NCI-H1048 (cell line): Measurements from ENCODE around the gene SNAP47.

ENCODE experiments used
- DNase-seq: peaks from one replicate; lab custom pipeline; 2025; lab: John Stamatoyannopoulos, UW

SNAP47 gene

DNA sequence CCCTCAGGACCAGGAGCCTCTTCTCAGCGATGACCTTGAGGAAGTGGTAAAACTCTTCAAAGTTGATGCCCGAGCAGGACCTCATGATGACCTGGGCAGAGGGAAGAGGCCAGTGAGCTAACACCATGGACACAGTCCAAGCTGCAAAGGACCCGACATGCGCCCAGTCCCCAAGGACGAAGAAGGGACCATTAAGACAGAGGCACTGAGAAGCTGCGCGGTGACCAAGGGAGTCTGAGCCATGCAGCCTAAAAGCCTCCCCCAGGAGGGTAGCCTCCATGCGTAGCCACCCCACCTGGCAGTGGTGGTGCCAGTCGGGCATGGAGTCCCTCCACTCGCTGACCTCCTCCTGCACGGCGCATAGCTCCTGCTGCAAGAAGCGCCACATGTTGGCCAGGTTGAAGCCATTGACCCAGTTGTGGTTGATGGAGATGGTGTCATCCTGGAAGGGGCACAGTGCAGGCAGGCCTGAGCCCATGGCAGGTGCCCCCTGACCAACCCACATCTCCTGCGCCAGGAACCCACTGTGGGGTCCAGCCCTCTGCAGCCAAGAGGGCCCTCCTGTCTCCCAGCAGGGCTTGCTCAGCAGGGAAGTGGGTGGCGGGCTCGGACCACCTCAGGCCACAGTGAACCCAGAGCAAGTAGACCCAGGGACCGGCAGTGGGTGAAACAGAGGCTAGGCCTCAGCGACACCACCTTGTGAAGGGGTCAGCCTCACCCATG lies 2.5 kb upstream of the SNAP47 start:
- DNase-seq, result no peak

DNA sequence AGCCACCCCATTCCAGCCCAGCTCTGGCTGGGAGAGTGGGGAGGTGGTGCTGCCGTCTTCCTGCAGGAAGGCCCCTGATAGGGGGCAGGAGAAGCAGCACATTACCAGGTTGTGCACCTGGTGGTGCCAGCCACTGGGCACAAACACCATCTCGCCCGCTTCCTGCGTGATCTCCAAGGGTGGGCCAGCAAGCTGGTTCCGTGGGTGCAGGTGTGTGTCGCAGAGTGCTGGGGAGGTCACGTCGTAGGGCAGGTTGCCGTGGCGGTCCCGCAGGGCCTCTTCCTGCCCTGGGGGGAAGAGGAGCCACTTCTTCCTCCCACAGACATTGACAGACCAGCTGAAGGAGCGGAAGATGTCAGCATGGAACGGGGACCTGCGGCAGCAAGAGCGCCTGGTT lies 1.9 kb upstream of the SNAP47 start:
- no peak for DNase-seq

DNA sequence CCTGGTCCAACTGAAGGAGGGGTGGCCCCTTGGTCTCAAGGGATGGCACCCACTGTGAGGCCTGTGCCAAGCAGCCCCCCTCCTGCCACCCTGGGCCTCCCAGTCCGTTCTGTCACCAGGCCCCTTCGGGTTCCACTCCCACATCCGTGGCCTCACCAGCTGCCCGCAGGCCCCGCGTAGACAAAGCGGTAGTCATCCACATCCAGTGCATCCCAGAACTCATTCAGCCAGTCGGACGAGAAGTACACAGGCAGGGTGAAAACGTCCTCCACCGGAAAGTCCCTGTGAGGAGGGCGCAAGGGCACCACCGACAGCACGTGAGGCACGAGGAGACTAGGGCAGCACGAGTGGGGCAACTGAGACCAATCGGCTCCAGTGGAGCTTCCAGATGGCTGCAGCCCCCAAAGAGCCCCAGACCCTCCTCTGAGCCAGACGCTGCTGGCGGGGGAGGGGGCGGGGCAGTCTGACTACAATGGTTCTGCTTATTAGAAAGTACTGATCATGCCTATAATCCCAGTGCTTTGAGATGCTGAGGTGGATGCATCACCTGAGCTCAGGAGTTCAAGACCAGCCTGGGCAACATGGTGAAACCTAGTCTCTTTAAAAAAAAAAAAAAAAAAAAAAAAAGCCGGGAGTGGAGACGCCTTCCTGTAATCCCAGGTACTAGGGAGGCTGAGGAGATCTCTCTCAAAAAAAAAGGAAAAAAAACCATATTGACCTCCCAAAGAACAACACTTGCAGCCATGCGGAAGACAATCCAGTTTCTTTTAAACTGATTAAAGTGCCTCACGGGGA lies 1.3 kb upstream of the SNAP47 start:
- DNase-seq, result no peak

DNA sequence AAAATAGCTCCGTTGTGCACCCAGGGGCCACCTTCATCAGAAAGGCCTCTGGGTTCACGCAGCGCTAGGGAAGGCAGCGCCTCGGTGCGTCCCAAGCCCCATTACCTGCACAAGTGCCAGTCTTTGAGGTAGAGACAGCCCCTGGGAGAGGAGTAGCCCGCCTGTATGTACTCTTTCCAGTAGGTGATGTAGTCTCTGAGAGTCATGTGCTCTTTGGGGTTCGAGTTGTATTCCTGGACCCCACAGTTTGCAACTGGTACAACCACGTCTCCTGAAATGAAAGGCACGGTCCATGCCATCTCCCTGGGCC lies 734 bp upstream of the SNAP47 start:
- DNase-seq, result no peak

DNA sequence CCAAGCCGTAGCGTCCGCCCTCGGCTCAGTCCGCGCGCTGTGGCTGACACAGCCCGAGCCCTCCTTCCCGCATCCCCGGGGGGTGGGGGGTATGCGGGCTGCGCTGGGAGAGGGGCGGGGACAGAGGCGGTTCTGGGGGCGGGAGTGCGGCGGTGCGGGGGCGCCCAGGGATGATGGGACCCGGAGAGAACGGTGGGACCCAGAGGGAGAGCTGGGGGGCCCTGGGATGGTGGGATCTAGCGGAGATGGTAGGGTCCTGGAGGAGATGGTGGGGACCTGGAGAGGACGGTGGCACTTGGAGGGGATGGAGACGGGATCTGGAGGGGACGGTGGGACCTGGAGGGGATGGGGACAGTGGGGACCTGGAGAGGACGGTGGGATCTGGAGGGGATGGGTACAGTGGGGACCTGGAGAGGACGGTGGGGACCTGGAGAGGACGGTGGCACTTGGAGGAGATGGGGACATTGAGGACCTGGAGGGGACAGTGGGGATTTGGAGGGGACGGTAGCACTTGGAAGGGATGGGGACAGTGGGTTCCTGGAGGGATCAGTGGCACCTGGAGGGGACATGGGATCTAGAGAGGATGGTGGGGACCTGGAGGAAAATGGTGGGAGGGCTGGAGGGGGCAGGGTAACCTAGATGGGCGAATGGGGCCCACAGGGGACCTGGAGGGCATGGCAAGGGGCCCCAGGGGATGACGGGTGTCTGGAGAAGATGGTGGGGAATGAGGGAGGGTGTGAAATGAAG lies 477 bp downstream of the SNAP47 start:
- no peak for DNase-seq

DNA sequence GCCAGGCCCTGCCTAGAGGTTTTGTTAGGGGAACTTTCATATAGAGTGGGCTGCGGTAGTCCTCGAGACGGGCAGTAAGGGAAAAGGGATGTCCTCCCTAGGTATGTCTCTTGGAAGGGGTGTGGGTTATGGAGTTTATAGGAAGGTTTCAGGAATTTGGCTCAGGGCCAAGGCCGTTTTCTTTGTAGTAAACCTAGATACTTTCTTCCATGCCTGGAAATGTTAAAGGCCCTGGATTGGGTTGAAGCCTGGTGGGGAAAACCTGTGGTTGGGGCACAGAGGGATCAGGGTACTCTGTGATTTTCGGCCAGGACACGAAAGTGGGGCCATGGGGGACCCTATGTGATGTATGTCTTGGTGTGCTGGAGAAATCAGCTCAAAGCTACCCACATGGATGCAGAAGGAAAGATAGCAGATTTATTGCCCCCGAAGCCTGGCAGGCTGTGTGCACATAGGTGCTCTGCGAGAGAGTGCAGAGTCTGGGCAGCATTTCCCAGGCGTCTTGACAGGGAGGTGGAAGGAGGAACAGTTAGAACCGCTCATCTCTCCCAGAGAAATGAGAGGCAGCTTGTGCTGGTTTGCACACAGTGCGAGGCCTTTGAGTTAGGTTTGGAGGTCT lies 1.7 kb downstream of the SNAP47 start:
- DNase-seq, result no peak

DNA sequence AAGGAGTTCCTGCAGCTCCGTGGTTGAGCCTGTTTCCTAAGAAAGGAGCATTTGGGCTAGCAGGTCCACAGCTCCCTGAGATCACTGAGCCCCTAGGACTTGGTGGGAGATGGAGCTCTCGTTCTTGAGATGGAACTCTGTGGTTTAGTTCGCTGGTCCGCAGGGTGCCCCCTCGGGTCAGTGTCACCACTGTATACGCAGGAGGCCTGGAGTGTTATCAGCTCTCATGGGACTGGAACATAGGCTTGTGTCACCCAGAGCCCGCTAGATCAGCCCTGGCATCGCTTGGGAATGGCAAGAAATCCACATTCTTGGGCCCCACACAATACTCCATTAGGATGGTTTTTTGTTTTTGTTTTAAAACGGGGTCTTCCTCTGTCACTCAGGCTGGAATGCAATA lies 3.6 kb downstream of the SNAP47 start:
- no peak for DNase-seq

DNA sequence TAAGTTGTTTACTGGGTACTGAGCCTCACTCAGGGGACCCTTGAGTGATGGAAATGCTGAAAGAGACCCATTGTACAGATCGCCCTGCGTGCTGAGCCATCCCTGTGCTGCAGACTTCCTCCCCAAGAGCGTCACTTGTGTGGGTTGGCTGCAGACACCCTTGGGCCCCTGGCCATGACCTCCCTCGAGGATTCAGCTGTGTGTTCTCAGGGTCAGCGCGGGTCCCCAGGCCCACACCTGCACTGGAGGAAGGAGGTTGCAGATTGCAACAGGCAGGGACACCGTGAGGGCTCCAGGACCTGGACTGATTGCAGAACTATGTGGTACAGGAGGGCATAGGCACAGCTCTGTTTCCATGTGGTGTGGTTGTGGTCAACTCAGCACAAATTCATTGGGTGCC lies 4.4 kb downstream of the SNAP47 start:
- no peak for DNase-seq

DNA sequence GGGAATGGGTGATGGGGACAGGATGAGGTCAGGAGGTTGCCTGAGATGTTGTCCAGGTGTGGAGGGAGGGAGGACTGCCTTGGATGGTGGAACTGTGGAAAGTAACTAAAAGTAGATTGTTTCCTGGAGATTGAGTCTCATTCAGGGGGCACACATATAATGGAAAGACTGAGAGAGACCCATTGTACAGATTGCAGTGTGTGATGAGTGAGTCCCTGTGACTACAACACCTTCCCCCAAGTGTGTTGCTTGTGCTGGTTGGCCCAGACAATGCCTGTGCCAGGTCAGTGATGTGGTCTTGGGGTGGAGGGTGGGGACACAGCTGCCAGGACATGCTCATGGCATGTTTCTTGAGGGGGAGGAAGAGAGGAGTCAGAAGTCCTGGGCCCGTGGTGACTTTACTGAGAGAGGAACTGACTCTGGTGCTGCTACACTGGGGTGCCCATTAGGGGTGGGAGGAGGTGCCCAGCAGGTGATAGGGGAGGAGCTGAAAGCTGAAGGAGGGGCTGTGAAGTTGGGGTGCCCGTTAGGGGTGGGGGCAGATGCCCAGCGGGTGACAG lies 5.2 kb downstream of the SNAP47 start:
- no peak for DNase-seq

DNA sequence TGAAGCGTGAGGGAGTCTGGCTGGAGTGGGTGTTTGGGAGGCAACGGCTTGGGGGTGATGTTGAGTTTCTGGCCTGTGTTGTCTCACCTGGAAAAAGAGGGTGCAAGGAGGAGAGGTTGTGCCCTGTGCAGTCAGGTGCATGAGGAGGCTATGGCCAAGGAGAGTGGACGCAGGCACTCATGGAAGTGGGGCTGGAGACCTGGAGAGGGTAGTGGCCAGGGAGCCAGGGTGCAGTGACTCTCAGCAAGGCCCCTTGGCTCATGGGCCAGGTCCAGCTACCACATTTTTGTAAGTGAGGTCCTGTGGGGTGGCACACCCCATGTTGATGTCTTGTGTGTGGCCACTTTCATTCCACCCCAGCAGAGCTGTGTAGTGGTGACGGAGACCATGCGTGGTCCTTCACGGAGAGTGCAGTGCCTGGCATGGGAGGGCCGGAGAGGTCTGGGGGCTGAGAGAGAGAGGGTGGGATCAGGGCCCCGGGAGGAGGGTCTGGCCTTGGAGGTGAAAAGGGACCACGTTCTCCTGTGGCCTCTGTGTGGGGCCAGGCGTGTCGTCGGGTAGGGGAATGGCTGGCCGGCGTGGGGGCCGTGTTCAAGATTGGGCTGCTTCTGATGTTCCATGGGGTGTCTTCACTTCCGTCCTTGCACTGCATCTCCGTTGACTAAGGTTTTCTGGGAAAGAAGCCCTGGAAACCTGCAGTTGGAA lies 6.1 kb downstream of the SNAP47 start:
- no peak for DNase-seq

DNA sequence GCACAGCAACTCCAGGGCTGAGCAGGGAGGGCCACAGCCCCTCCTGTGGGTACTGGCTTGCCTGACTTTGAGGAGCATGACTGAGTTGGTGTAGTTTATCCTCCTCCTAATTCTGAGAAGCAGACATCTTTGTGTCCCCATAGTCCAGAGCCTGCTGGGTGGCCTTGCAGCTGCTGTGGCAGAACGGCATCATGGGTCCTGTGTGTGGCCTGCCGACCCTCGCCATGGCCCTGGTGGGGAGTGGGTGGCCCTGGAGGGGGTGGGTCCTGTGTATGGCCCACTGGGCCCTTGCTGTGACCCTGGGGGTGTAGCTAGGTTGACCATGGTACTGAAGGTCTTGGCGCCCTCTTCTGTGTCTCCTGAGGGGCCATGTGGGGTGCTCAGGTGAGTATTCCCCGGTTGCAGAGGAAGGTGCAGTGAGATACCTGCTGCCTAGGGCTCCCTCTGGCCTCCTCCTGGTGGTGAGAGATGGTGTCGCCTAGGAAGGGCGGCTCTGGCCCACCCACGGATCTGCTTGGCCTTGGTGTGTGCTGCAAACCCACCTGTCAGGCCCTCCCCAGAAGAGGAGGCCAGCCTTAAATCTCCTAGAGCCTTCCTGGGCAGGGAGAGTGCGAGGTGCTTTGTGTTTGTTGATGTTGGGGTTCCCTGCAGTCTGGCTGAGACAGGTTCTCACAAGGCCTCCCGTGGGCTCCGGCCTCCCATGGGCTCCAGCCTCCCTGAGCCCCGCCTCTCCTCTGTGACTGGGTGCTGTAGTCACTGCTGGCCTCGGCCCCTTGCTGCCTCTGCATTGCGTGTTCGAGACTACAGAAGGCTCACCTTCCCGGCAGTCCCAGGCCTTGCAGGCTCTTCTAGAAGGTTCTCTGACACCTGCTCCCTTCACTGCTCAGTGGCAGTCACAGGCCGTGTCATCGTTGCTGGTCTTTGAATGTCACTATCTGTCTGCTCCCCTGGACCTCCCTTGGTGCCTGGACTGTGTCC lies 7.8 kb downstream of the SNAP47 start:
- DNase-seq, result no peak

DNA sequence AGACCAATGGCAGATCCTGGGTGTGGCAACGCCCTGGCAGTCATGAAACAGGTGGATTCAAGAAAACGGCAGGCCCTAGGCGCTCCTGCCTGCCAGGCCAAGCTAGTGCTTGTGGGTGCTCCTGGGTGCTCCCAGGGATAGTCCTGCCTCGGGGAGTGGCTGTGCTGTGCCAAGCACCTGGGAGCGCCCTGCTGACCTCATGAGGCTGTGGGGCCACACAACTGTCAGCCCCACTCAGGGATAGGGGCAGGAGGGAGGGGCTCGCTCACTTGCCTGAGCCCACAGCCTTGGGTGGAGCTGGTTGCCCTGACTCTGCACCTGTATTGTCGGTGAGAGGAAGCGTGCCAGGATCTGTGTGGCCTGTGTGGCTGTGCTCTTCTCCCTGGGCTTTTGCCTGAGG lies 9.4 kb downstream of the SNAP47 start:
- no peak for DNase-seq

DNA sequence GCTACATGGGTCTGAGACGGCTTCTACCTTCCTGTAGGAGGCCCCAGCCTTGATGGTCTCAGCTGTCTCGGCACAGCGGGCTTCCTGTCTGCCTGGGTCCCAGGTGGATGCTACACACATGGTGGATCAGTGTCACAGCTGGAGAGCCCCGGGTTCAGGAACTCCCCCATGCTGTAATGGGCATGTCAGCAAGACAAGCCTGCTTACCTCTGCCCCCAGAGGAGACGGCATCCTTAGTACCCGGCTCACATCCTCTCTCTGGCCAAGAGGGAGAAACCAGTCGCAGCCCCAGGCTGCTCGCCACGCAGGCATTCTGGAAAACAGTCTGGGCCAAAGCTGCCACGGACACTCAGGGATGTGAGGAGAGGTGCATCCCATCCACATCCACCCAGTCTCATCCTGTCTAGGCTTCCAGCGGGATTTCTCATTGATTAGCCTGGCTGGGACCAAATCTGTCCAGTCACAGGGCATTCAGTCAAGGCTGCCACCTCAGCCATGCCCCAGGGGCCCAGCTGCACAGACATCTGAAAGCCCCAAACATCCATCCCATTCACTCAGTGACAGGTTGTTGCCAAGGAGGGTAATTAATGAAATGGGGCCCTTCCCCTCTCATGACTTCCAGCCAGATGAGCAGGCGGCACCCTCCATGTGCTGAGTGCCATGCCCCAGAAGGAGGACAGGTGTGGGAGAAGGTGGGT lies 10.5 kb downstream of the SNAP47 start:
- no peak for DNase-seq

DNA sequence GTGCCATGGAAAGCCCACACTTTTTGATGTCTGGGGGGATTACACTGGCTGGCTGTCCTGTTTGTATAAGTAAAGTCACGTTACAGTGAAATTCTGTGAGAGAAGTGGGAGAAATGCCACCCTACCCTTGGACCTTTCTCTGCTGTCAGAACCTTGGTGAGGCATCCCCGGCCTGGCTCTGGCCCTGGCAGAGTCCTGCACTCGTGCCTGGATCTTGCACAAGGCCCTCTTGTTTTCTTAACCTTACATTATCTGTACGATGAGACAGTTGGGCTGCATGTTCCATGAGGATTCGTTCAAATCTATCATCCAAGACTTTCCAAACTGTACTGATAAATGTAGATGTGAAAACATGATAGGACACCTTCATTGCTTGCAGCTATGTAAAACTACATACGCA lies 11.4 kb downstream of the SNAP47 start:
- DNase-seq, result no peak

DNA sequence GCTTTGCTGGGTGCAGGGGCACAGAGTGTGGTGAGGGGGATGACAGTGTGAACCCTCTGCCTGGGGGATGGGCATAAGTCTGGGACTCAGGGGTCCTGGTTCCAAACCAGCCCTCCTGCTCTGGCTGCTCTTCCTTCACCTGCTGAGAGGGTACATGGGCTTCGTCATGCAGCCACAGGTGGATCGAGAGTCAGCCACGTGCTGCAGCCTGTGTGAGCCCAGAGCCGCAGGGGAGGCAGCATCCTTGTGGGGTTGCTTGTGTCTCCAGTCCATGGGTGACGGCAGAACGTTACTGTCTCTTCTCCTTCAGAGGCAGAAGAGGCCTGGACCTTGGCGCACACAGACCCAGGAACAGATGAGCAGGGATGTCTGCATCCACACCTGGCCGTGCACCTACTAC lies 12.1 kb downstream of the SNAP47 start:
- DNase-seq, result no peak

DNA sequence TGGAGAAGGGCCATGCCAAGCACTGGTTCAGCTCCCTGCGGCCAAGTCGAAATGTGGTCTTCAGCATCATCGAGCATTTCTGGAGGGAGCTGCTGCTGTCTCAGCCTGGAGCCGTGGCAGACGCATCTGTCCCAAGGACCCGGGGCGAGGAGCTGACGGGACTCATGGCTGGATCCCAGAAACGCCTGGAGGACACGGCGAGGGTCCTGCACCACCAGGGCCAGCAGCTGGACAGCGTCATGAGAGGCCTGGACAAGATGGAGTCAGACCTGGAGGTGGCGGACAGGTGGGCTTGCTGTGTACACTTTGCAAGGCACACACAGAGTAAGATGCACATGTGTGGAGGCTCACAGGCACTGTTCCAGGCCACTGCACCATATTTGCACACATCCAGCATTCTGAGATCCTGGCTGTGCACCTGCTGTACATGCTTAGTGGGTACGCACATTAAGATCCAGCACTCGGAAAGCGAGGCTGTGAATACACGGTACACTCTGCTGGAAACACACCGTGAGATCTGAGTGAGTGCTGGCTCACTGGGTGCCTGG lies 12.8 kb downstream of the SNAP47 start:
- DNase-seq, result no peak

DNA sequence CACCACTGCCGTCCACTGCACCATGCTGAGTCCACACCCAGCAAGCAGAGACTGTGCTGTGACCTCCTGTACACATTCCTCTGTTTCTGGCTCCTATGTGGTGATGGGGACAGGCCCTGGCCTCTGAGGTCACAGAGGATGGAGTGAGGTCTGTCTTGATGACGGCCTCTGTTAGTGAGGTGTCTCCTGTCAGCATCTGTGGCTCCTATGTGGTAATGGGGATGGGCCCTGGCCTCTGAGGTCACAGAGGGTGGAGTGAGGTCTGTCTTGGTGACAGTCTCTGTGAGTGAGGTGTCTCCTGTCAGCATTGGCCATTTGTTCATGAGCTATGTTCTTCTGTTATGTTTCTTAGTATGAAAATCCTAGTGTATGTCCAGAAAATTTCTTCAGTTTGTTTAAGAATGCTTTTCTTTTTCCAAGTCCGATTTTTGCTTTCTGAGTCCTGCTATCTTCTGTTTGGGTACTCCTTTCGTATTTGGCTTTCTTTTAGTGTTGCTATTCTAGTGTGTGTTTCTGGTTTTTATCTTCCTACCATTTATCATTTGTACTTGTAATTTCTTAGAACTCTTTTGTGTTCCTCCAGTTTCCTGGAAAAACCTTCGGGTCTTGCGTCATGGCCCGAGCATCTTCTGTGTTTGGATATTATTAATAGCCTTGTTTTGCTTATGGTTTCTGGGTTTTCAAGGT lies 13.4 kb downstream of the SNAP47 start:
- no peak for DNase-seq

DNA sequence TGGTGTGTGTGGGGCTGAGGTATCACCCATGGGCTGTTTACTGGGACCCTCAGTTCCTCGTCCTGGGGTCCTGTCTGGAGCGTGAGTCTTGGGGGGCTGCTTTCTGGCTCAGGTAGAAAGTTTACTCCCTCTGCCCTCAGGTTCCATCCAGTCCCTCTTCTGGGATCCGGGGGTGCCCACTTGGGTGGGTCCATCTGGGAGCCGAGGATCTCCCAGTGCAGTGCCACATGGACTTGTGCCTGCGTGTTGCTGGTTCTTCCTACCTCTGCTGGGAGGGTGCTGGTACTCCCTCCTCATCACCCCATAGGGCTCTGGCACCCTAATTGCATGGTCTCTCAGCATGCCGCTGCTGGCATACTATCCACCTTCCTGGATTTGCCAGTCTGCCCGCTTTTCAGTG lies 14.0 kb downstream of the SNAP47 start:
- no peak for DNase-seq
